PFSK-1 (cell line): ENCODE results near the gene RBM33.

Experiments
- POLR2AphosphoS5 ChIP-seq: IDR thresholded peaks from 2 replicates; pipeline ENCODE4 v1.6.1; 2012; ENCODE audit warnings: low read depth, mild to moderate bottlenecking, control low read depth, low read length, moderate library complexity
- TAF1 ChIP-seq: IDR thresholded peaks from 2 replicates; pipeline ENCODE4 v1.6.1; 2012; ENCODE audit warnings: low read length, control low read depth, borderline replicate concordance; ENCODE audit not compliant: insufficient read depth

DNA sequence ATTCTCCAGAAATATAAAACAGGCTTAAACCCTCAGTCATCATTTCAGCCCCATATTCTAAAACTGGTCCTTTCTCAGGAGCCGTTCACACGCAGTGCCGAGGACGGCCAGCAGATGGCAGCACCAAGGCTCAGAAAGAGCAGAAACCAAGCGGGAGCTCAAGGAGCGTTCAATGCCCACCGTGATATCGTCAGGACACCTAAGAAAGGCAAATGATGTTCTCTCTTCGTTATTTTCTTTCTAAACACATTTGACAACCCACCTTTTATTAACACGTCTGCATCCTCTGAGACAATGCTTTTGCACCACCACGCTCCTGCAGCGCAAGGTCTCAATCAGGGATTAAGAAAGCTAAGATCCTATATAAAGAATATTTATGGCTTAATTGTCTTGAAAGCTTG is 45.7 kb upstream of the RBM33 start:
- TF ChIP-seq POLR2AphosphoS5, result no peak
- TF ChIP-seq TAF1, result no peak
